Eye (tissue), 1 donor: ENCODE results near the gene ZNF365.
A peak's percentile ranks its signal among the peaks of the same experiment; 100 is the strongest.
"Not testable (repeated sequence)": the region's sequence is repeated elsewhere in the genome, so short reads cannot be mapped to it uniquely, and the experiment has no call there.

Experiments
- DNase-seq: peaks from one replicate; pipeline ENCODE4 v3.0.0-alpha.2; 2015

The ZNF365 gene

GRCh38 chr10:62373995-62374861 lies at the start of gene ZNF365:
ZNF365 (plus strand) TSS chr10:62374369; CDS start chr10:62376194, 1,825 bp downstream.
- DNase-seq = peak; percentile 83

DNA sequence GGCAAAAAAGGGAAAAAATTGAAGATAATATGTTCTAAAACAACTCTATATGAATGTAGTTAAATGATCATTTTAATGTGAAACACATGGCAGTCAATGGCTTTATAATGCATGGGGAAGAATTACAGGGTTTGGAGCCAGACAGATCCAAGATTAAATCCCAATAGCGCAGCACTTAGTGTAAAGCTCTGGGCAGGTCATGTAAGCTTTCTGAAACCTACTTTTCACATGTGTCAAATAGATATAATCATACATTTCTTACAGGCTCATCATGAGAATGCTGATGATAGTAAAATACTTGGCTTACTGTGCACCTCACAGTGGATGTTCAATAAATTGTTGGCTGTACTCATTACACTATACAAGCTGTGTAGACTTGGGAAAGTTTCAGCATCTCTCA lies 48.0 kb upstream of the ZNF365 start:
- no peak for DNase-seq

- no peak for DNase-seq
Measured at GRCh38 chr10:62327885-62328284, 46.3 kb upstream of the ZNF365 start.

DNA sequence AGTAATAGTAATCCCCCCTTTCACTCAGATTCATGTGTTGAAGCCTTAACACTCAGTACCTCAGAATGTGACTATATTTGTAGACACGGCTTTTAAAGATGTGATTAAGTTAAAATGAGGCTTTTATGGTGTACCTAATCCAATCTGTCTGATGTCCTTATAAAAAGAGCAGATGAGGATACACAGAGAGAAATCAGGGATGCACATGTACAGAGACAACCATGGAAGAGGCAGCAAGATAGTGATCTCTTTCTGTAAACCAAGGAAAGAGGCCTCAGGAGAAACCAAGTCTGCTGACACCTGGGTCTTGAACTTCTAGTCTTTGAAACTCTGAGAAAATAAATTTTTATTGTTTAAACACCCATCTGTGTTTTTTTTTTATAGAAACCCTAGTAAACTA lies 44.0 kb upstream of the ZNF365 start:
- no peak for DNase-seq

GRCh38 chr10:62332406-62332805 lies 41.8 kb upstream of the ZNF365 start:
- no peak for DNase-seq

- no peak for DNase-seq
Measured at GRCh38 chr10:62333135-62333889, 40.9 kb upstream of the ZNF365 start.

DNA sequence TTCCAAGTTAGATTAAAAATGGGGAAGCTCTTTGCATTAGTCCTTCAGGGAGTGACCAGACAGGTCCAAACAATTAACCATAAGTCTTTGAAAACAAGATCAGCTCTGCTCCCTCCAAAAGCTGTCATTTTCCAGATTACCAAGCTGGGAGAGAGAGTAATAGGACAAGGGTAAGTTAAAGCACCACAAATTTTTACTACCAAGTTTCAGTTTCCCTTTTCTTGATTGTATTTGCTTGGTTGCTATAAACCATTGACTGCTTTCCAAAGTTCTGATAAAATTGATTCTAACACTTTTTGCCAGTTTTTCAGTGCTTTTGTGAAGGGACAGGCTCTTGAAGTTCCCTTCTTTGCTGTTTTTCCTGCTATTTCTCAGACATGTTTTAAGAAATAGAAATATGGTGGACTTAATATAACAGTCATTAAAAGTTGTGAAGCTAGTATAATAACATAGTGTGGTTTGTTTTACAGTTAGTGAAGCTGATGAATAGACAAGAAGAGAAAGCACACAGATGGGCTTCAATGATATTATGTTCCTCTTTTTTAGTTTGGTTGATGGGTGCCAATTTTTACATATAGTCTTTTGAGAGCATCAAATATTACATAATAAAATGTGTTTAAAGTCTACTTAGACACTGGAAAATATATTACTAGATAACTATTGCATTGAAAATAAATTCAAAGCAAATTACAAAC lies 40.0 kb upstream of the ZNF365 start:
- no peak for DNase-seq

- DNase-seq = no peak
Measured at GRCh38 chr10:62335326-62335725, 38.8 kb upstream of the ZNF365 start.

GRCh38 chr10:62336404-62336803 lies 37.8 kb upstream of the ZNF365 start:
- no peak for DNase-seq

DNA sequence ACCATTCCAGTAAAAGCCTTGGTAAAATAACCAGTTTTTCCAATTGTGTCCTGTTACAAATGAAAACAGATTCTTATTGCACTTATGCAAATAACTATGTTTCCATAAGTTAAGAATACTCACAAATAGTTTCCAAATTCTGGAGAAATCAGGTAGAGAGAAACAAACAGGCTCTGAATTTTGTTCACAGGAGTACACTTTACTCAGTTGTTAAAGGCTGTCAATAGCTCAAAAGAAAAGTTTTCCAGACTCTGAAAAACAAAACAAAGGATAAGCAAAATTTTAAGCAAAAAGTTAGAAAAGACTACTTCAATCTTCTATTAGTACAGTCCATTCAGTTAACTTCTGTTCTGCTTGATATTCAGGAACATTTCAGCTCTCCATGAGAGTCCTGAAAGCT lies 32.8 kb upstream of the ZNF365 start:
- DNase-seq = no peak

DNA sequence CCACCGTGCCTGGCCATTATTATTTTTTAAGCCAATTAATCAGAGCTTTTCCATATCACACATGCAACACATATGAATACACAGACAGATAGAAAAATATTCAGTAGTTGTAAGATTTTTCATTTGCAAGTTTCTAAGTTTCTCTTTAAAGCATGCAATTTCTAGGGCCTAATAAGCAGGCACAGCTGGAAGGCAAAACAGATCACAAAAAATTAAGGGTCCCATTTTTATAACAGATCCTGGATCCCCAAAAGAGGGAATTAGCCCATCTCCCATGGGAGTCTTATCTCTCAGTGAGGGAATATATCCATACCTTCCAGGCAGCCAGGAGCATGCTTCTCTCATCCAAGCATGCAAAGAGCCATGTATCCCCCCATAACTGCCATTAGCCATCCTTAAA lies 31.2 kb upstream of the ZNF365 start:
- no peak for DNase-seq

DNA sequence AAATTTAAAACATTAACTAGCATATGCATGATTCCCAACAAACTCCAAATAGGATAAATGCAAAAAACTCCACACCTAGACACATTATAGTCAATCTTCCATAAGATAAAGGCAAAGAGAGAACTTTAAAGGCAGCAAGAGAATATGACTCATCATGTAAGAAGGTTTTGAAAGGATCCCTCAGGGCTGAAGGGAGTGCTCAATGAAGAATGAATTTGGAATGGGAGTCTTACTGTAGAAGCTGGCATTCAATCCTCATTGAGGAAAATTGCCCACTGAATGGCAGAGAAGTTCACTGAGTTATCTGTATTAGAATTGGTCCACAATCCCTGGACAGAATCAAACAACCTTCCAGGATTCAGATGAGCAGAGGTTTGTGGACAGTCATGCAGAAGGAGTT lies 26.1 kb upstream of the ZNF365 start:
- DNase-seq = no peak

GRCh38 chr10:62352356-62352970 lies 21.7 kb upstream of the ZNF365 start:
- DNase-seq = no peak

GRCh38 chr10:62354916-62355315 lies 19.3 kb upstream of the ZNF365 start:
- DNase-seq = no peak

GRCh38 chr10:62356447-62356846 lies 17.7 kb upstream of the ZNF365 start:
- DNase-seq = no peak

DNA sequence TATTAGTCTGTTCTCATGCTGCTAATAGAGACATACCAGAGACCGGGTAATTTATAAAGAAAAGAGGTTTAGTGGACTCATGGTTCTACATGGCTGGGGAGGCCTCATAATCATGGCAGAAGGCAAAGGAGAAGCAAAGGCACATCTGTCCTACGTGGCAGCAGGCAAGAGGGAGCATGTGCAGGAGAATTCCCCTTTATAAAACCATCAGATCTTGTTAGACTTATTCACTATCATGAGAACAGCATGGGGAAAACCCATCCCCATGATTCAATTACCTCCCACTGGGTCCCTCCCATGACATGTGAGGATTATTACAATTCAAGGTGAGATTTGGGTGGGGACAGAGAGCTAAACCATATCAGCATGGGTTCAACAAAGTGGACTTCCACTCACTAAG lies 16.0 kb upstream of the ZNF365 start:
- not testable (repeated sequence) for DNase-seq

DNA sequence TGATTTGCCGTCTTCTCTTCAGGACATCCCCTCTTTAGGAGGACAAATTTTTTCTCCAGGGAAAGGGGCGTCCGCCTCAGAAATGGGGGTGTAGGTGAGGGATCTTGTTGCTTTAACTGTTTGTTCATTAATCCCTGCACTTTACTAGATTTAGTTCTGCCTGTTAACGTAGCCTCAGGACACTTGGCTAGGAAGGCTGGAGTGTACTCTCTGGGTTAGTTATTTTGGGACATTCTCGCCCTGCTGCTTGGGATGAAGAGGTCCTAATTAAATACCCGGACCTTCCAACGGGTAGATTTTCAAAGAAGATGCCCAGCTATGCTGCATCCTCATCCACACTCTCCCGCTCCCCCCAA lies 552 bp upstream of the ZNF365 start:
- DNase-seq = no peak

GRCh38 chr10:62374862-62375710 lies 917 bp downstream of the ZNF365 start:
- peak; percentile 16 for DNase-seq

GRCh38 chr10:62376071-62377025 lies 2.2 kb downstream of the ZNF365 start:
- no peak for DNase-seq

- DNase-seq = no peak
Measured at GRCh38 chr10:62377026-62377415, 2.9 kb downstream of the ZNF365 start.

GRCh38 chr10:62377966-62378365 lies 3.8 kb downstream of the ZNF365 start:
- no peak for DNase-seq
